Measurements from ENCODE around the gene HEXIM1.

GRCh38 chr17:45164734-45165269, 16.5 kb downstream of the HEXIM1 start:
- TF ChIP-seq CTCF (IDR thresholded peaks at IDR 0.05) = no peak
- no peak for TF ChIP-seq POLR2AphosphoS5 (IDR thresholded peaks at IDR 0.05)
- TF ChIP-seq POLR2A (IDR thresholded peaks at IDR 0.05) = no peak
- no peak for TF ChIP-seq EP300 (IDR thresholded peaks at IDR 0.05; ENCODE audit: low read depth)

All from transverse colon (tissue), 4 donors.